ENCODE measurements around the gene HEG1. TPM values are rescaled to one million over a fixed set of nuclear protein-coding genes. Genes with fewer than 3 reads are reported as not detected.
A peak's percentile ranks its signal among the peaks of the same experiment; 100 is the strongest.
"Not testable (repeated sequence)": the region's sequence is repeated elsewhere in the genome, so short reads cannot be mapped to it uniquely, and the experiment has no call there.

The HEG1 gene
- polyA plus RNA-seq, 3 donors, result 22.3 to 29.7 (median 27.9) TPM

- DNase-seq, result no peak
Observed at GRCh38 chr3:124960698-124961097, 95.1 kb downstream of the HEG1 start.

- DNase-seq, result no peak
Observed at GRCh38 chr3:124960105-124960504, 95.7 kb downstream of the HEG1 start.

GRCh38 chr3:124957951-124958350 is 97.8 kb downstream of the HEG1 start:
- DNase-seq, result not testable (repeated sequence)

GRCh38 chr3:124952282-124952855 is 103.4 kb downstream of the HEG1 start:
- no peak for DNase-seq

DNA sequence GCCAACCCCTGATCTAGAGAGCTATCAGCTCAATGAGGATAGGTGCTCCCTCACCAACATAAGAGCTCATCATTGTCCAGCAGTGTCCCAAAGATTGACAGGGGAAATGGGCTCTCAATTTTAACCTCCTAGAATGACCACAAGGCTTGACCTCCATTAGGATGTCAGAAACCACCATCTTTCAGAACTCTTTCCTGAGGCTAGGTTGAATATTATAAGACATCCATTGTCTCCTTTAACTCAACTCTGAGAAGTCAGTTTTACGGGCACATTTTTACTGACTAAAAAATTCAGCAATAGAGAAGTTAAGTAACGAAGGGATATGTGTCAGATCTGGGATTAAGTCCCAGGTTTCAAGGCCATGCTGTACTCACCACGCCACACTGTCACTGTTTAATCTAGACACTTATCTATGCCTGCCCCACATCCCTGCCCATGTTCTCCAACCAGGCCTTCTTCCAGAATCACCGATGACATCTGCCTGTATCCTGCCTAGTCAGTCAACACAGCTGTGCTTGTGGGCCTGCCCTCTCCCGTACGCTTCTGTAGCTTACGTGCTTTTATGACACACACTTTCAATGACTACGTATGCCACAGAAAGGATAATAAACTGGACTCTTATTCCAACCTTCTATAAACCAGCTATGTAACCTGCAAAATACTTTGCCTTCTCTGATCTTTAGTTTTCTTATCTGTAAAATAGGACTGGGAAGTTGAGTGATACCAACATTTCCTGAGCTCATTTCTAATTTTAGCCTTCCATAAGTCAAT is 104.1 kb downstream of the HEG1 start:
- DNase-seq, result no peak

DNA sequence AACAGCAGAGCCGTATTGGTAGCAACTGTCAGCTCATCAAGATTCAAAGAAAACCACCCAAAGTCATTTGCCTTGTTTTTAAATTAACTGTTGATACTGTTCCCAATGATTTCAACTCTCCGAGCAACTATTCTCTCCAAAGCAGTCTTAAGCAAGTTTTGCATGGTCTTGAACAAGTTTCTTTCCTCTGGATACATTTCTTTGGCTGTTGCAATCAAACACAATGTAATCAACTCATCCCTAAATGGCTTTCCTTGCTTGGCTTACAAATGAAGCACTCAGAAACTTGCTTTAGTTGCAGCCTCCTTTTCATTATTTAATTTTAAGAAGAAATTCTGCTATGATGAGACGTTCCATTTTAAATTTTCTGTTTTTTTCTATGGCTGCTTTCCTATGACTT is 105.8 kb downstream of the HEG1 start:
- DNase-seq, result no peak

GRCh38 chr3:124942613-124943012 is 113.2 kb downstream of the HEG1 start:
- DNase-seq, result no peak

DNA sequence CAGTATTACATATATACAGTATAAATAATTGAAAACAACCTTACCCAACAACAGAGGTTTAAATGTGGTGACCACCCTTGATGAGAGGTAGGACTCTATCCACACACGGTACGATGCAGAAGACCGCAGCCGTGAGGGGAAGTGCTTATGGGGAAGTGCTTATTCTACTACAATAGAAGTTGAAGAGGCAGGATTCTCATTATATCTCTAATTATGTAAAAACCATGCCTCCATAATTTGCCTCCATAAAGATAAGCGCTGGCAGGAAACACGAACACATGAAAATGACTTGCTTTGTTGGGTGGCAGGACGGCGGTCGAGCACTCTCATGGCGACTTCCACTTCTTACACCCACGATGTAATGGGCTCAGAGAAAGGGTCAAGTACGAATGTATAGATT is 114.0 kb downstream of the HEG1 start:
- DNase-seq, result no peak

DNA sequence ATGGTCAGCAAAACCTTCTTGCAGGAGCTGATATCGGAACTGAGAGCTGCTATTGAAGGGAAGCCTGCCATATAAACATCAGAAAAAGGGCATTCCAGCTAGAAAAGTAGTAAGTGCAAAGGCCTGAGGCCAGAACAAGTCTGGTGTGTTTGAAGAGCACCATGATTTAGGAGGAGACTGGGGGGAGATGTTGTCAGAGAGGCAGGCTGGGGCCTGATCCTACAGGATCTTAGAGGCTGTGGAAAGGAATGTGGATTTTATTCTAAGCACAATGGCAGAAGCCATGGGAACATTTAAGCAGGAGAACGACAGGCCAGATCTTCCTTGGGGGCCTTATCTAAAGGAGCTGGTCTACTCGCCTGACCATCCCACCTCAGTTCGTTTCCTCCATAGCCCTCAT is 116.1 kb downstream of the HEG1 start:
- DNase-seq, result no peak

DNA sequence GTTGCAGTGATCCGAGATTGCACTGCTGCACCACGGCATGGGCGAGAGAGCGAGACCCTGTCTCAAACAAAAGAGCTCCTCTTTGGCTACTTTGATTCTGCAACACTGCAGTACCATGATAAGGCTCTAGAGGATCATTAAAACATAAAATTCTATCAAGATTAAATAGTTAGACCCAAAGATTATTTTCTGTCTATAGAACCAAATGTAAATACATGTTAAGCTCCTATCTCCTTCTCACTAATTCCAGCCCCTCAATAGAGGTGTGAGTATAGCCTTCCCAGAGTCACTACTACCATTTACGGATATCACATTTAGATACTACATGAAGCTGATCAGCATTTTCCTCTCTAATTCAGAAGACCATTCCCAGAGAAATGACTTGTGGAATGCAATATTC is 116.9 kb downstream of the HEG1 start:
- no peak for DNase-seq

GRCh38 chr3:124937049-124937448 is 118.7 kb downstream of the HEG1 start:
- no peak for DNase-seq

GRCh38 chr3:124935794-124936542 is 119.8 kb downstream of the HEG1 start:
- no peak for DNase-seq

GRCh38 chr3:124935264-124935663 is 120.5 kb downstream of the HEG1 start:
- DNase-seq, result no peak

- no peak for DNase-seq
Observed at GRCh38 chr3:124934577-124934976, 121.2 kb downstream of the HEG1 start, which contains the start of gene MUC13. Gene MUC13, minus strand, starts transcription at chr3:124934751. Its CDS starts 39 bp downstream, at chr3:124934712.

DNA sequence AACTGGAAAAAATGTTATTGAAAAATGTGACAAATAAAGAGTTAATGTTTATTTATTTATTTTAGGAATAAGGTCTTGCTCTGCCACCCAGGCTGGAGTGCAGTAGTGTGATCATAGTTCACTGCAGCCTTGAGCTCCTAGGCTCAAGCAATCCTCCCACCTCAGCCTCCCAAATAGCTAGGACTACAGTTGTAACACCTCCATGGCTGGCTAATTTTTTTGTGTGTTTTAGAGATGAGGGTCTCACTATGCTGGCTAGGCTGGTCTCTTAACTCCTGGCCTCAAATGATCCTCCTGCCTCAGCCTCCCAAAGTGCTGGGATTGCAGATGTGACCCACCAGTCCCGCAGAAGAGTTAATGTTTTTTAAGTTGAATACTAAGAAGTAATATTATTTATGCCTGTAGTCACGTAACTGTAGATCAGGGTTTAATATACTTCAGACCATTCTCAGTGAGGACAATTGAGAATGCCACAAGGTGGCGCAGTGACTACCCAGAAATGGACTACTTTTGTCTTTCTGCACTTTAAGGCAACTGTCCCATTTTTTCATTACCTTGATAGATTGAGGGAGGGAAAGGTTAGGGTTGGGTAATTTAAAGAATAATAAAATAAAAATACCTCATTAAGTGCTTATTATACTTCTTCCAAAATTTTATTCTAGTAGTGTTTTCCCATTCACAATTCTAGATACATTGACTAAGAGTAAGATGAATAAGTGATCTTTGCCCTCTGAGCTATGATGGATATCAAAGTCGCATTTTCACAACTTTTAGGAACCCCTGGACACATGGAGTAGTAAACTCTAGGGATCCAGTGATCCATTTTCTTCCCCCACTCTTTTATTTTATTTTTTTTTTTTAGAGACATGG is 127.2 kb downstream of the HEG1 start:
- peak; percentile 52 for DNase-seq

DNA sequence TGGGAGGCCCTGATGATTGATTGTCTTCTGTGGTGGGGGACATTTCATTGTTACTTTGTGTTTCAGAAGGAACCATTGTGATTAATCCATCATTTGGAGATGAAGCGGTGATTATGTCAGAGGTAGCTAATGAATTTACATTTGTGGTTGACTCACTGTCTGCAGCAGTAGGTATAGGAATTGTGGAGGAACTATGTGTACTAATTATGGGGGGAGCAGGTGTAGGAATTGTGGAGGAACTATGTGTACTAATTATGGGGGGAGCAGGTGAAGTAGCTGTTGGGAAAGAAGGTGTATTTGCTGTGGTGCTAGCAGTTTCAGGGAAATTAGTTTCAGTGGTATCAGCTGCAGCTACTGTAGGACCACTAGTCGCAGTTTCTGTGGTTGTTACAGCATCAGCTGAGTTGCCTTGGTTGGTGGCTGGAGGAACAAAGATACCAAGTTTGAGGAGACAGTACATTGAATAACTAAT is 128.2 kb downstream of the HEG1 start:
- DNase-seq, result no peak

GRCh38 chr3:124926426-124927101 is 129.2 kb downstream of the HEG1 start:
- no peak for DNase-seq

DNA sequence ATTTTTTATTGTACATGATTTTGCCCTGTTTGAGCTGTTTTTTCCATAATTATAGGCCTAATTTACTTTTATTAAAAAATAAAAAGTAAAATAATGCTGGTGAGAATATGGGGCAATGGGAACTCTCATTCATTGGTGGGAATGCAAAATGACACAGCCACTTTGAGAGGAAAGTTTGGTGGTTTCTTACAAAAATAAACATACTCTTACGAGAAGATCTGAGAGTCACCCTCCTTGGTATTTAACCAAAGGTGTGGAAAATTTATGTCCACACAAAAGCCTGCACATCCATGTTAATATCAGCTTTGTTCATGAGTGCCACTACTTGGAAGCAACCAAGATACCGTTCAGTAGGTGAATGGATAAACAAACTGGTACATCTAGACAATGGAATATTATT is 131.1 kb downstream of the HEG1 start:
- no peak for DNase-seq

GRCh38 chr3:124923833-124924232 is 132.0 kb downstream of the HEG1 start:
- DNase-seq, result no peak

DNA sequence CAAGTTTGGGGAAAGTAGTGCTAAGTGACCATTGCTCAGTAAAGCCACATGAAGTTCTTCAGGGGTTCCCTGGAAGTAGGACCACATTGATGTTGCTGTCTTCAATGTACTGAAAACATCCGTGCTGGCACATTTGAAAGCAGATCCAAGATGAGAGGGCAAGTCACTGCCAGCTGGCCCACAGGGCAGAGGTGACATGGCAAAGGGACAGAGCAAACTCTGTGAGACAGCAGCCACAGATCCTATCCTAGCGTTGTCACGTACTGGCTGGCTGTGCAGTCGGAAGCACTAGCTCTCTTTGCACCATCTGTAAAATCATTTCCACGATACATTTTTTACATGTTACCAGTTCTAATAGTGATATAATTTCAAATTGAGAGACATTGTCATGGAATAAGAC is 135.1 kb downstream of the HEG1 start:
- DNase-seq, result no peak

- no peak for DNase-seq
Observed at GRCh38 chr3:124919756-124920155, 136.0 kb downstream of the HEG1 start.

All from renal pelvis (tissue), 4 donors.